GM12864 (cell line): ENCODE data around the gene COL19A1.

Experiments
- DNase-seq: peaks from one replicate; pipeline ENCODE4 v3.0.0-alpha.2; 2011; ENCODE audit warnings: low read depth
- H3K4me3 ChIP-seq: 2 replicates; pipeline ENCODE4 v1.5.1; 2011; ENCODE audit warnings: mild to moderate bottlenecking, low read depth, low read length, control low read depth
- CTCF ChIP-seq: IDR thresholded peaks from 2 replicates; pipeline ENCODE4 v1.5.1; 2011; ENCODE audit warnings: low read depth, mild to moderate bottlenecking, moderate library complexity, low read length, control low read depth, inconsistent platforms; ENCODE audit errors: missing control alignments

The COL19A1 gene

GRCh38 chr6:70133246-70133645, 266.9 kb downstream of the COL19A1 start:
- no peak overlapping the region for H3K4me3 ChIP-seq
- no peak for TF ChIP-seq CTCF
- DNase-seq = no peak

GRCh38 chr6:70134542-70134941, 268.2 kb downstream of the COL19A1 start:
- DNase-seq = no peak
- H3K4me3 ChIP-seq = no peak overlapping the region
- no peak for TF ChIP-seq CTCF

GRCh38 chr6:70135219-70136160, 269.1 kb downstream of the COL19A1 start:
- H3K4me3 ChIP-seq = no peak overlapping the region
- DNase-seq = no peak
- TF ChIP-seq CTCF = no peak

DNA sequence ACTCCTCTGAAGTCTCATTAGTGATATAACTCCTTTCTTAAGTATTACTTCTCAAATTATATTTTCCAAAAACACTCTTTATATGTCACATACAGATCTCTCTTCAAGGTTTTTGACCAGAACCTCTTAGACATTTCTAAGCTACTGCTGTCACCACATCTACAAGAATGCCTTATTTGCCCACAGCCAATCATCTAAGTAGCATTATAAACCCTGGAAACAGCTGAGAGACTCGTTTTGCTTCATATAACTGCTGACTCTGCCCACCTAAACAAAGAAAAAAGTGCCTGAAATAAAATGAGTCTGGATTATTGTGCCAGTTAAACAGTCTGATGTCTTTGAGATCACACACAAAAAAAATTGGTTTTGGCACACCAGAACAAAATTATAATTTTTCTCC, 270.6 kb downstream of the COL19A1 start:
- DNase-seq = no peak
- H3K4me3 ChIP-seq = no peak overlapping the region
- TF ChIP-seq CTCF = no peak

- no peak for TF ChIP-seq CTCF
- no peak overlapping the region for H3K4me3 ChIP-seq
- DNase-seq = no peak
These were observed 274.1 kb downstream of the COL19A1 start for GRCh38 chr6:70140496-70140895.

GRCh38 chr6:70142034-70142433, 275.7 kb downstream of the COL19A1 start:
- H3K4me3 ChIP-seq = no peak overlapping the region
- no peak for DNase-seq
- TF ChIP-seq CTCF = no peak

DNA sequence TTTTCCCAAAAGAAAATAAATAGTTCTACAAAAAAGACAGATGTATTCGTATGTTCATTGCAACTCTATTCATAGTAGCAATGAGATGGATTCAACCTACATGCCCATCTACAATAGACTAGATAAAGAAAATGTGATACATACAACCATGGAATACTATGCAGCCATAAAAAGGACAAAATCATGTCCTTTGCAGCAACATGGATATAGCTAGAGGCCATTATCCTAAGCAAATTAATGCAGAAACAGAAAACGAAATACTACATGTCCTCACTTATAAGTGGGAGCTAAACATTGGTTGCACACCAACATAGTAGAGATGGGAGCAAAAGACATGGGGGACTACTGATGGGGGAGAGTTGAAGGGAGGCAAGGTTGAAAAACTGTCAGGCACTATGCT, 278.8 kb downstream of the COL19A1 start:
- no peak for DNase-seq
- TF ChIP-seq CTCF = no peak
- no peak overlapping the region for H3K4me3 ChIP-seq
